Loucy (cell line): Measurements from ENCODE around the gene SCARB1.

Experiments used
- H2AFZ ChIP-seq: fragments of 200-600 bp; sonication (generic); 2 replicates; pipeline ENCODE4 v1.6.0; 2016; ENCODE audit warnings: antibody characterized with exemption, mild to moderate bottlenecking, low read length, moderate library complexity
- H3F3A ChIP-seq: fragments of 200-600 bp; 2 replicates; pipeline ENCODE4 v1.6.0; 2016; ENCODE audit warnings: antibody characterized with exemption, low read depth, mild to moderate bottlenecking
- H3K27me3 ChIP-seq: fragments of 200-600 bp; sonication (generic); 2 replicates; pipeline ENCODE4 v1.6.1; 2014; ENCODE audit warnings: low read length, mild to moderate bottlenecking; ENCODE audit not compliant: insufficient read depth, poor library complexity, severe bottlenecking
- H3K36me3 ChIP-seq: fragments of 200-600 bp; sonication (generic); 2 replicates; pipeline ENCODE4 v1.6.1; 2016; ENCODE audit warnings: low read length; ENCODE audit not compliant: insufficient read depth
- H3K4me1 ChIP-seq: fragments of 200-600 bp; sonication (generic); 2 replicates; pipeline ENCODE4 v1.5.1; 2014; ENCODE audit warnings: low read length, mild to moderate bottlenecking; ENCODE audit not compliant: insufficient read depth, poor library complexity, severe bottlenecking
- H3K4me2 ChIP-seq: fragments of 200-600 bp; sonication (generic); 2 replicates; pipeline ENCODE4 v1.6.0; 2014; ENCODE audit warnings: antibody characterized with exemption, low read length, low read depth, mild to moderate bottlenecking; ENCODE audit not compliant: poor library complexity, severe bottlenecking
- H3K4me3 ChIP-seq: fragments of 200-600 bp; sonication (generic); 2 replicates; pipeline ENCODE4 v1.5.1; 2014; ENCODE audit warnings: low read length, mild to moderate bottlenecking, mixed read lengths; ENCODE audit not compliant: poor library complexity, severe bottlenecking
- H3K79me2 ChIP-seq: fragments of 200-600 bp; sonication (generic); 2 replicates; pipeline ENCODE4 v1.6.1; 2014; ENCODE audit warnings: low read length; ENCODE audit not compliant: insufficient read depth
- H3K9ac ChIP-seq: fragments of 200-600 bp; sonication (generic); 2 replicates; pipeline ENCODE4 v1.6.0; 2014; ENCODE audit warnings: mild to moderate bottlenecking, low read depth, low read length, moderate library complexity; ENCODE audit not compliant: poor library complexity, severe bottlenecking
- H3K9me2 ChIP-seq: fragments of 200-600 bp; sonication (generic); replicated peaks from 2 replicates; pipeline ENCODE4 v1.6.1; 2016; ENCODE audit warnings: low read depth, low read length, mixed read lengths
- H3K9me3 ChIP-seq: fragments of 200-600 bp; sonication (generic); 2 replicates; pipeline ENCODE4 v1.6.1; 2014; ENCODE audit warnings: mild to moderate bottlenecking, antibody characterized with exemption, low read length, low read depth; ENCODE audit not compliant: insufficient read depth
- H4K20me1 ChIP-seq: fragments of 200-600 bp; sonication (generic); 2 replicates; pipeline ENCODE4 v1.6.0; 2014; ENCODE audit warnings: antibody characterized with exemption, low read length, mild to moderate bottlenecking; ENCODE audit not compliant: insufficient read depth, poor library complexity, severe bottlenecking
- EZH2phosphoT487 ChIP-seq: fragments of 200-600 bp; IDR thresholded peaks from 2 replicates; pipeline ENCODE4 v1.6.1; 2018; ENCODE audit warnings: antibody characterized with exemption, mild to moderate bottlenecking, moderate library complexity, borderline replicate concordance
- TF ChIP-seq, protein P1 (sequence below): fragments of 200-600 bp; sonication (generic); conservative IDR thresholded peaks from 2 replicates; pipeline ENCODE4 v1.5.1; 2014; ENCODE audit warnings: mild to moderate bottlenecking, antibody characterized with exemption, low read length

SCARB1 gene

DNA sequence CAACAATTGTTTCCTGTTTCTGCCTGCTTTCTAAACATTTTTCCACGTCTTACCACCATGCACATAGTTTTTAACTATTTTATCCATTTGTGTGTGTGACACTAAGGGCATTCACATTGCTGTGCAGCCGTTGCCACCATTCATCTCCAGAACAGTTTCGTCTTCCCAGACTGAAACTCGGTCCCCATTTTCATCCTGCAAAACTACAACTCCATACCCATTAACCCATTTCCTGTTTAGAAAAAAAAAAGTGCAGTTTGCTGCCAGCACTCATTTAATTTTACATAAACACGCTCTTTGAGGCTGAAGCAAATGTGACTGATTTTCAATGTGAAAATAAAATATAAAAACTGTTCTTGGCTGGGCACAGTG is 35.2 kb upstream of the SCARB1 start:
- Histone ChIP-seq H3K79me2 (no peaks in the 10 kb centered on the region), H3K9me3 (no peaks in the 10 kb centered on the region), H3K9me2 (no peaks in the 10 kb centered on the region), H3K27me3 (no peaks in the 10 kb centered on the region), H3K4me3 (no peak overlapping the region), H3K9ac (peak overlapping the region; percentile 6), H4K20me1 (no peaks in the 10 kb centered on the region), H3K4me2 (peak overlapping the region; percentile 34), H3F3A (no peaks in the 10 kb centered on the region), H2AFZ (0 out of 2 replicates have a peak overlapping the region, but pooled peaks have one; percentile 18), H3K36me3 (no peaks in the 10 kb centered on the region), H3K4me1 (peaks cover 4% of the 10 kb centered on the region)
- TF ChIP-seq, protein P1, sequence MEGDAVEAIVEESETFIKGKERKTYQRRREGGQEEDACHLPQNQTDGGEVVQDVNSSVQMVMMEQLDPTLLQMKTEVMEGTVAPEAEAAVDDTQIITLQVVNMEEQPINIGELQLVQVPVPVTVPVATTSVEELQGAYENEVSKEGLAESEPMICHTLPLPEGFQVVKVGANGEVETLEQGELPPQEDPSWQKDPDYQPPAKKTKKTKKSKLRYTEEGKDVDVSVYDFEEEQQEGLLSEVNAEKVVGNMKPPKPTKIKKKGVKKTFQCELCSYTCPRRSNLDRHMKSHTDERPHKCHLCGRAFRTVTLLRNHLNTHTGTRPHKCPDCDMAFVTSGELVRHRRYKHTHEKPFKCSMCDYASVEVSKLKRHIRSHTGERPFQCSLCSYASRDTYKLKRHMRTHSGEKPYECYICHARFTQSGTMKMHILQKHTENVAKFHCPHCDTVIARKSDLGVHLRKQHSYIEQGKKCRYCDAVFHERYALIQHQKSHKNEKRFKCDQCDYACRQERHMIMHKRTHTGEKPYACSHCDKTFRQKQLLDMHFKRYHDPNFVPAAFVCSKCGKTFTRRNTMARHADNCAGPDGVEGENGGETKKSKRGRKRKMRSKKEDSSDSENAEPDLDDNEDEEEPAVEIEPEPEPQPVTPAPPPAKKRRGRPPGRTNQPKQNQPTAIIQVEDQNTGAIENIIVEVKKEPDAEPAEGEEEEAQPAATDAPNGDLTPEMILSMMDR, result no peak
- no peak for TF ChIP-seq EZH2phosphoT487

DNA sequence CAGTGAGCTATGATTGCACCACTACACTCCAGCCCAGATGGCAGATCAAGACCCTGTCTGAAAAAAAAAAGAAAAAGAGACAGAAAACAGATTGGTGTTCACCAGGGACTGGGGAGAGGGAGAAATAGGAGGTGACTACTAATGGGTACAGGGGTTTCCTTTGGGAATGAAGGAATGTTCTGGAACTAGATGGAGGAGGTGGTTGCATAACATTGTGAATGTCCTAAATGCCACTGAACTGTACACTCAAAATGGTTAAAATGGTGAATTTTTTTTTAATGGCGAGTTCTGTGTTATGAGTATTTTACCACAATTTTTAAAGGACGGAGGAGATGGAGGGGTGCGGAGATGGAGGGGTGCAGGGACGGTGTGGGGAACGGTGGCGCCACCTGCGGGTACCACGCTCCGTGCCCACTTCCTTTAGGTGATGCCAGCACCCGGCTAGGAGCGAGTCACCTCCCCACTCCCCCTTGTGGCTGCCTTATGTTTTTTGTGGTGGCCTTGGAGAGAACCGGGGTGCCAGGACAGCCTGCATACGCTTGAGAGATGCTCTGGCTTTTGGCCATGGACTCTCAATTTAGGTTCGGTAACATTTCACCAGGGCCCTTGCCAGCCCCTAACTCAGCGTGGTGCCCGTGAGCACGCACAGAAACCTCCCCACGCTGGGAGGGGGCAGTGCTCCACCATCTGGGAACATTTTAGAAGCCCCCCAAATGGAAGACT is 34.7 kb upstream of the SCARB1 start:
- peak overlapping the region; percentile 6 for H3K9ac ChIP-seq
- no peak overlapping the region for H3K4me3 ChIP-seq
- no peaks in the 10 kb centered on the region for H3F3A ChIP-seq
- no peaks in the 10 kb centered on the region for H3K9me3 ChIP-seq
- H3K27me3 ChIP-seq, result no peaks in the 10 kb centered on the region
- H3K4me1 ChIP-seq, result peaks cover 4% of the 10 kb centered on the region
- TF ChIP-seq EZH2phosphoT487, result no peak
- TF ChIP-seq, protein P1, result peak; percentile 94
- H4K20me1 ChIP-seq, result no peaks in the 10 kb centered on the region
- peak overlapping the region; percentile 69 for H2AFZ ChIP-seq
- H3K36me3 ChIP-seq, result no peaks in the 10 kb centered on the region
- H3K79me2 ChIP-seq, result no peaks in the 10 kb centered on the region
- no peaks in the 10 kb centered on the region for H3K9me2 ChIP-seq
- peak overlapping the region; percentile 34 for H3K4me2 ChIP-seq

DNA sequence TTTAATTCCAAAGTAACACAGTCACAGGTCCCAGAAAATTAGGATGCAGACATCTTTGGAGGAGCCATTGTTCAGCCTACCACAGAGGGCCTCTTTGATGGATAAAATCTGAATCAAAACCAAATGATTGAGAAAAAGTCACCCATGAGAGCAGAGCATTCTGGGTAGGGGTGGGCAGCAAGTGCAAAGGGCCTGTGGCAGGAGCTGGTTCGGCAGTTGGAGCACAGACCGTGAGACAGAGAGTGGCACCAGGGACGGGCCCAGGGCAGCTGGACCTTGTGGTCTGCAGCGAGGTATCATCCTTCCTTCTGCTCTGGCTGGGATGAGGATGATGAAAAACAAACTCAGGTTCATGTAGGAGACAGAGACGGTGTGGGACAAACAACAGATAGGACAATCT is 32.8 kb upstream of the SCARB1 start:
- Histone ChIP-seq H3K36me3 (no peaks in the 10 kb centered on the region), H3K9me3 (no peaks in the 10 kb centered on the region), H3K27me3 (no peaks in the 10 kb centered on the region), H3K9me2 (no peaks in the 10 kb centered on the region), H3K4me1 (peaks cover 4% of the 10 kb centered on the region), H3K4me3 (no peak overlapping the region), H4K20me1 (no peaks in the 10 kb centered on the region), H3K79me2 (no peaks in the 10 kb centered on the region), H3K4me2 (no peak overlapping the region), H3K9ac (no peak overlapping the region), H2AFZ (no peak overlapping the region), H3F3A (no peaks in the 10 kb centered on the region)
- TF ChIP-seq, protein P1, result no peak
- no peak for TF ChIP-seq EZH2phosphoT487
